ENCODE data around the gene TRABD2B. TPM values are rescaled to one million over a fixed set of nuclear protein-coding genes. Genes with fewer than 3 reads are reported as not detected.

TRABD2B gene
- polyA plus RNA-seq, 1 of the 3 experiments (the other 2 are of a cell fraction), result 0.03 TPM

DNA sequence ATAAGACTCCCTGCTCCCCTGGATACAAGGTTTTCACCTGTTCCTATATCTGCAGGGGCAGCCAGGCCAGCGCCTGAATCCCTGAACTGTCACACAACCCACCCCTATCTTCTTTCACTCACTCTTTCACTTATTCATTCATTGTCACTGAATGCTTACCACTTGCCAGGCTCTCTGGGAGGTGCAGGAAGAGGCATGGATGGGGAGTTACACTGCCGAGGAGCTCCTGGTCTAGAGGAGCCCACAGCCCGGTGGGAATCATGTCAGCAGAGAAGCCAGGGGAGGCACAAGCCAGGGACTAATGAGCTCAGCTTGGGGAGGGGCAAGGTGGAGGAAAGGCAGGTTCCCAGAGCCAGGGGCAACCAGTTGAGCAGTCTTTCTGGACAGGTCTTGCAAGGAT, 155.8 kb downstream of the TRABD2B start (continued):
- no peak for TF ChIP-seq IRF3 (IDR thresholded peaks at IDR 0.05; ENCODE audit: low read depth, low read length)
- no peak for TF ChIP-seq JUND (IDR thresholded peaks at IDR 0.05)
- TF ChIP-seq CHD2 (IDR thresholded peaks at IDR 0.05; ENCODE audit: low read length, partially characterized antibody), result no peak
- TF ChIP-seq RXRA (IDR thresholded peaks at IDR 0.05; ENCODE audit: borderline replicate concordance, low read depth), result no peak
- TF ChIP-seq RAD21 (IDR thresholded peaks at IDR 0.05; ENCODE audit: low read length), result no peak
- TF ChIP-seq, protein P1, sequence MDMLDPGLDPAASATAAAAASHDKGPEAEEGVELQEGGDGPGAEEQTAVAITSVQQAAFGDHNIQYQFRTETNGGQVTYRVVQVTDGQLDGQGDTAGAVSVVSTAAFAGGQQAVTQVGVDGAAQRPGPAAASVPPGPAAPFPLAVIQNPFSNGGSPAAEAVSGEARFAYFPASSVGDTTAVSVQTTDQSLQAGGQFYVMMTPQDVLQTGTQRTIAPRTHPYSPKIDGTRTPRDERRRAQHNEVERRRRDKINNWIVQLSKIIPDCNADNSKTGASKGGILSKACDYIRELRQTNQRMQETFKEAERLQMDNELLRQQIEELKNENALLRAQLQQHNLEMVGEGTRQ (IDR thresholded peaks at IDR 0.05; ENCODE audit: borderline replicate concordance, low read depth, low read length), result no peak
- no peak for TF ChIP-seq TEAD4 (IDR thresholded peaks at IDR 0.05; ENCODE audit: borderline replicate concordance, insufficient read depth)

DNA sequence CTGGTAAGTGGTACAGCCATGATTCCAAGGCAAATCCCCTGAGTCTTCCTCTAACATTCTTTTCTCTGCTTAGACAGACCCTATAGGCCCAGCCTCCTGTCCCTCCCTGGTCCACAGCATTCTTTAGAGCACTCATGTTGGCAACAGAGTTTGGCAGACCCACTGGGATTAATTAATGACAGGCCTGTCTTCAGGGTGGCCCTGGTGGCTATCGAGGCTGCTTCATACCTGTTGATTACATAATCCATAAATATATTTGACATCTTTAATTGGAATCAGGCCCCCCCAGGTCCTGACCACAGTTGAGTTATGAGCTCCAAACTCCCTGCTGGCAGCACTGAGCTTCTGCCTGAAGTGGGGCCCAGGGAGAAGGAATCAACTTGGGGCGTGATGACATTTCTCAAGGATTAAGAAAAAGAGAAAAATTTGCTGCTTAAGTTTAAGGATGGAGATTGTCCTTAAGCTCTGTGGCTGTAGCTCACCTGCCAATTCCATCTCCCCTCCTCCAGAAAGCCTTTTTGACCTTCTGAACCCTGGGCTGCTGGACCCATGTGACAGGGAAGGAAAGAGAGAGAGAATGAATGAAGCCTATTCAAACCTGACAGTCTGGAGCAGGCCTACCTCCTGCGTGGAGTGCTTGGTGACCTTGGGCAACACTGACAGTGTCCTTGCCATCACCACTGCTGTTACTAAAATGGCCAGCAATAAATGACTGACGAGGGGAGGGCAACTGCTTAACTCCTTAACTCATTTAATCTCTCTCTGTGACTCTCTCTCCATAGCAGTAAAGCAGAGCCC, 156.6 kb downstream of the TRABD2B start:
- H3K36me3 ChIP-seq (replicated peaks in 1 of 2; ENCODE audit: control insufficient read depth in 1 of 2, insufficient read depth in 2 of 2, low read length in 1 of 2), result no peaks in the 10 kb centered on the region
- POLR2A ChIA-PET, result no interaction called here
- TF ChIP-seq, protein P1 (IDR thresholded peaks at IDR 0.05; ENCODE audit: borderline replicate concordance, low read depth, low read length), result no peak
- TF ChIP-seq REST (IDR thresholded peaks at IDR 0.05; ENCODE audit: low read depth, low read length) (no peak), SMC3 (IDR thresholded peaks at IDR 0.05; ENCODE audit: low read depth, low read length) (no peak), SIN3A (IDR thresholded peaks at IDR 0.05; ENCODE audit: borderline replicate concordance, low read depth, low read length) (no peak), FOXJ3 (CRISPR knock-in tag; IDR thresholded peaks at IDR 0.05) (no peak), MXI1 (IDR thresholded peaks at IDR 0.05; ENCODE audit: low read depth, low read length) (no peak), ELF1 (IDR thresholded peaks at IDR 0.05) (no peak), ZBTB33 (IDR thresholded peaks at IDR 0.05; ENCODE audit: borderline replicate concordance, low read depth) (no peak), FOXM1 (IDR thresholded peaks at IDR 0.05; ENCODE audit: low read depth) (no peak), YY1 (IDR thresholded peaks at IDR 0.05; ENCODE audit: low read depth) (no peak), RCOR1 (IDR thresholded peaks at IDR 0.05; ENCODE audit: low read length) (no peak), TAF1 (IDR thresholded peaks at IDR 0.05; ENCODE audit: borderline replicate concordance, low read depth, low read length) (no peak), CTCF (IDR thresholded peaks at IDR 0.05) (no peak), GATA2 (CRISPR knock-in tag; IDR thresholded peaks at IDR 0.05) (no peak), CHD2 (IDR thresholded peaks at IDR 0.05; ENCODE audit: low read length, partially characterized antibody) (no peak)

More for the DNA sequence above, 156.6 kb downstream of the TRABD2B start:
- Histone ChIP-seq H3F3A (replicated peaks; ENCODE audit: insufficient read depth) (no peaks in the 10 kb centered on the region), H3K79me2 (ENCODE audit: insufficient read depth) (no peaks in the 10 kb centered on the region), H3K4me2 (no peak overlapping the region), H3K4me3 (ENCODE audit: low read depth in 2 of 2, low read length in 1 of 2) (no peak overlapping the region), H3K27ac (ENCODE audit: low read depth in 2 of 2, low read length in 1 of 2) (no peak overlapping the region), H3K9ac (no peak overlapping the region), H3K9me3 (no peaks in the 10 kb centered on the region), H3K27me3 (ENCODE audit: insufficient read depth) (no peaks in the 10 kb centered on the region), H3K4me1 (ENCODE audit: control insufficient read depth in 1 of 2, insufficient read depth in 2 of 2, low read depth in 1 of 2, low read length in 1 of 2) (no peaks in the 10 kb centered on the region; a peak in 1 of 4 replicates), H3K9me2 (no peaks in the 10 kb centered on the region), H4K20me1 (ENCODE audit: insufficient read depth) (no peaks in the 10 kb centered on the region), H2AFZ (ENCODE audit: low read depth) (no peak overlapping the region)
- WGBS (ENCODE audit: low lambda C conversion rate), result 37% methylated on average over 3 of the region's 4 CpGs
- no peak for DNase-seq
- CTCF ChIA-PET, result interaction anchor here (1.2 to 1.8 kb wide), 2 partner anchors 12 to 157 kb away, joined by 4 to 5 read pairs; partner anchors contain the start of gene TRABD2B

All from SK-N-SH (cell line).